GM23338 (cell line): ENCODE results near the gene PSAPL1.

ENCODE experiments used
- CREB1 ChIP-seq: fragments of 250-450 bp; sonication (Bioruptor Pico); IDR thresholded peaks from 2 replicates; pipeline ENCODE4 v1.5.0; 2020; ENCODE audit warnings: low read depth, mild to moderate bottlenecking, moderate library complexity
- EZH2 ChIP-seq: fragments of 200-600 bp; sonication (generic); IDR thresholded peaks from one replicate; pipeline ENCODE4 v1.8.0; 2017; ENCODE audit warnings: antibody characterized with exemption, mild to moderate bottlenecking, low read depth; ENCODE audit not compliant: unreplicated experiment
- TF ChIP-seq, protein P1 (sequence below), 2 experiments: fragments of 200-600 bp in 1 of 2; sonication (generic) in 1 of 2; conservative IDR thresholded peaks; 2 replicates each; pipeline versions ENCODE4 v1.5.1 to v1.6.1; 2016 to 2017; ENCODE audit warnings: antibody characterized with exemption in 2 of 2, low read depth in 2 of 2, mild to moderate bottlenecking in 2 of 2, moderate library complexity in 1 of 2
- TF ChIP-seq, protein P2 (sequence below): IDR thresholded peaks from one replicate; pipeline ENCODE4 v1.6.1; 2018; ENCODE audit warnings: antibody characterized with exemption; ENCODE audit not compliant: unreplicated experiment

GRCh38 chr4:7418131-7418943 lies 16.4 kb downstream of the PSAPL1 start:
- TF ChIP-seq CREB1 (CRISPR knock-in tag) = no peak
- TF ChIP-seq, protein P1, sequence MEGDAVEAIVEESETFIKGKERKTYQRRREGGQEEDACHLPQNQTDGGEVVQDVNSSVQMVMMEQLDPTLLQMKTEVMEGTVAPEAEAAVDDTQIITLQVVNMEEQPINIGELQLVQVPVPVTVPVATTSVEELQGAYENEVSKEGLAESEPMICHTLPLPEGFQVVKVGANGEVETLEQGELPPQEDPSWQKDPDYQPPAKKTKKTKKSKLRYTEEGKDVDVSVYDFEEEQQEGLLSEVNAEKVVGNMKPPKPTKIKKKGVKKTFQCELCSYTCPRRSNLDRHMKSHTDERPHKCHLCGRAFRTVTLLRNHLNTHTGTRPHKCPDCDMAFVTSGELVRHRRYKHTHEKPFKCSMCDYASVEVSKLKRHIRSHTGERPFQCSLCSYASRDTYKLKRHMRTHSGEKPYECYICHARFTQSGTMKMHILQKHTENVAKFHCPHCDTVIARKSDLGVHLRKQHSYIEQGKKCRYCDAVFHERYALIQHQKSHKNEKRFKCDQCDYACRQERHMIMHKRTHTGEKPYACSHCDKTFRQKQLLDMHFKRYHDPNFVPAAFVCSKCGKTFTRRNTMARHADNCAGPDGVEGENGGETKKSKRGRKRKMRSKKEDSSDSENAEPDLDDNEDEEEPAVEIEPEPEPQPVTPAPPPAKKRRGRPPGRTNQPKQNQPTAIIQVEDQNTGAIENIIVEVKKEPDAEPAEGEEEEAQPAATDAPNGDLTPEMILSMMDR (conservative IDR thresholded peaks at IDR 0.05; ENCODE audit: low read depth in 2 of 2) = no peak
- TF ChIP-seq, protein P2, sequence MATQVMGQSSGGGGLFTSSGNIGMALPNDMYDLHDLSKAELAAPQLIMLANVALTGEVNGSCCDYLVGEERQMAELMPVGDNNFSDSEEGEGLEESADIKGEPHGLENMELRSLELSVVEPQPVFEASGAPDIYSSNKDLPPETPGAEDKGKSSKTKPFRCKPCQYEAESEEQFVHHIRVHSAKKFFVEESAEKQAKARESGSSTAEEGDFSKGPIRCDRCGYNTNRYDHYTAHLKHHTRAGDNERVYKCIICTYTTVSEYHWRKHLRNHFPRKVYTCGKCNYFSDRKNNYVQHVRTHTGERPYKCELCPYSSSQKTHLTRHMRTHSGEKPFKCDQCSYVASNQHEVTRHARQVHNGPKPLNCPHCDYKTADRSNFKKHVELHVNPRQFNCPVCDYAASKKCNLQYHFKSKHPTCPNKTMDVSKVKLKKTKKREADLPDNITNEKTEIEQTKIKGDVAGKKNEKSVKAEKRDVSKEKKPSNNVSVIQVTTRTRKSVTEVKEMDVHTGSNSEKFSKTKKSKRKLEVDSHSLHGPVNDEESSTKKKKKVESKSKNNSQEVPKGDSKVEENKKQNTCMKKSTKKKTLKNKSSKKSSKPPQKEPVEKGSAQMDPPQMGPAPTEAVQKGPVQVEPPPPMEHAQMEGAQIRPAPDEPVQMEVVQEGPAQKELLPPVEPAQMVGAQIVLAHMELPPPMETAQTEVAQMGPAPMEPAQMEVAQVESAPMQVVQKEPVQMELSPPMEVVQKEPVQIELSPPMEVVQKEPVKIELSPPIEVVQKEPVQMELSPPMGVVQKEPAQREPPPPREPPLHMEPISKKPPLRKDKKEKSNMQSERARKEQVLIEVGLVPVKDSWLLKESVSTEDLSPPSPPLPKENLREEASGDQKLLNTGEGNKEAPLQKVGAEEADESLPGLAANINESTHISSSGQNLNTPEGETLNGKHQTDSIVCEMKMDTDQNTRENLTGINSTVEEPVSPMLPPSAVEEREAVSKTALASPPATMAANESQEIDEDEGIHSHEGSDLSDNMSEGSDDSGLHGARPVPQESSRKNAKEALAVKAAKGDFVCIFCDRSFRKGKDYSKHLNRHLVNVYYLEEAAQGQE = no peak
- no peak for TF ChIP-seq EZH2
